ENCODE measurements around the gene LRRC25. TPM values are rescaled to one million over a fixed set of nuclear protein-coding genes. Genes with fewer than 3 reads are reported as not detected.

The LRRC25 gene
- total RNA-seq, 1 donor from 2014 or later, result not detected

DNA sequence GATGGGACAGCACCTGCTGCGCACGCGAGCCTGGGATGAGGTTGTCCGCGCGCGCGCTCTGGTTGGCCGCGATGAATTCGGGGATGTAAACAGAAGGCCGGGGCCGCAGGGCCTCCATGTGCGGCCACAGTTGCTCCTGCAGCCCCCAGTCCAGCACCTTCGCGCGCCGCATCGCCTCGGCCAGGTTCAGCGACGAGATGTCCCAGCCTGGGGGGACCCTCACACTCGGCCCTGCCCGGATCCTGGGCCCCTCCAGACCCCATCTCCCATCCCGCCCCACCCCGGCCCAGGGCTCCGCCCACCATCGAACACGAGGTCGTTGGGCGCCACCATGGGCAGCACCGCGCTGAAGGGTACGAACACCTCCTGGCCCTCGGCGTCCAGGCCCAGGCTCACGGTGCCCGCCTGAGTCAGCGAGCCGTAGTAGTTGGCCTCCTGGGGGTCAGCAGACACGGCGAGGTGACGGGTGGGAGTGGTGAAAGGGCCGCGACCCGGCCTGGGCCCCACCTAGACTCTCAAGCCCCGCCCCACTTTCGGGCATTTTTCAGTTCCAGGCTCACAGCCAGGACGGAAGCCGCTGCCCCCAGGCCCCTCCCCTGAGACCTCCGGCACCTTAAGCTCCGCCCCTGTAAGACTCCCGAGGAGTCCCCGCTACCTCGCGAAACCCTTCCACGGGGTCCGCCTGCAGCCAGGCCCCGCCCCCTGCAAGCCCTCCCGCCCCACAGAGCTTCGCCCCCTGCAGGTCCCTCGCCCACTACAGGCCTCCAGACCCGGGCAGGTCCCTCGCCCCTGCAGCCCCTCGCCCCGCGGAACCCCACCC is 39.5 kb upstream of the LRRC25 start:
- TF ChIP-seq, protein P1, sequence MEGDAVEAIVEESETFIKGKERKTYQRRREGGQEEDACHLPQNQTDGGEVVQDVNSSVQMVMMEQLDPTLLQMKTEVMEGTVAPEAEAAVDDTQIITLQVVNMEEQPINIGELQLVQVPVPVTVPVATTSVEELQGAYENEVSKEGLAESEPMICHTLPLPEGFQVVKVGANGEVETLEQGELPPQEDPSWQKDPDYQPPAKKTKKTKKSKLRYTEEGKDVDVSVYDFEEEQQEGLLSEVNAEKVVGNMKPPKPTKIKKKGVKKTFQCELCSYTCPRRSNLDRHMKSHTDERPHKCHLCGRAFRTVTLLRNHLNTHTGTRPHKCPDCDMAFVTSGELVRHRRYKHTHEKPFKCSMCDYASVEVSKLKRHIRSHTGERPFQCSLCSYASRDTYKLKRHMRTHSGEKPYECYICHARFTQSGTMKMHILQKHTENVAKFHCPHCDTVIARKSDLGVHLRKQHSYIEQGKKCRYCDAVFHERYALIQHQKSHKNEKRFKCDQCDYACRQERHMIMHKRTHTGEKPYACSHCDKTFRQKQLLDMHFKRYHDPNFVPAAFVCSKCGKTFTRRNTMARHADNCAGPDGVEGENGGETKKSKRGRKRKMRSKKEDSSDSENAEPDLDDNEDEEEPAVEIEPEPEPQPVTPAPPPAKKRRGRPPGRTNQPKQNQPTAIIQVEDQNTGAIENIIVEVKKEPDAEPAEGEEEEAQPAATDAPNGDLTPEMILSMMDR (conservative IDR thresholded peaks at IDR 0.05), result peak; percentile 40
- Mint-ChIP-seq H3K27me3 (ENCODE audit: low read depth) (peaks cover 11% of the 10 kb centered on the region), H3K4me1 (peaks cover 42% of the 10 kb centered on the region), H3K27ac (ENCODE audit: unreplicated experiment) (no peak overlapping the region), H3K9me3 (no peaks in the 10 kb centered on the region), H3K4me3 (peak overlapping the region; percentile 90), H3K36me3 (ENCODE audit: low read depth) (no peaks in the 10 kb centered on the region)
- DNase-seq (ENCODE audit: low read depth, low spot score), result peak; percentile 69

DNA sequence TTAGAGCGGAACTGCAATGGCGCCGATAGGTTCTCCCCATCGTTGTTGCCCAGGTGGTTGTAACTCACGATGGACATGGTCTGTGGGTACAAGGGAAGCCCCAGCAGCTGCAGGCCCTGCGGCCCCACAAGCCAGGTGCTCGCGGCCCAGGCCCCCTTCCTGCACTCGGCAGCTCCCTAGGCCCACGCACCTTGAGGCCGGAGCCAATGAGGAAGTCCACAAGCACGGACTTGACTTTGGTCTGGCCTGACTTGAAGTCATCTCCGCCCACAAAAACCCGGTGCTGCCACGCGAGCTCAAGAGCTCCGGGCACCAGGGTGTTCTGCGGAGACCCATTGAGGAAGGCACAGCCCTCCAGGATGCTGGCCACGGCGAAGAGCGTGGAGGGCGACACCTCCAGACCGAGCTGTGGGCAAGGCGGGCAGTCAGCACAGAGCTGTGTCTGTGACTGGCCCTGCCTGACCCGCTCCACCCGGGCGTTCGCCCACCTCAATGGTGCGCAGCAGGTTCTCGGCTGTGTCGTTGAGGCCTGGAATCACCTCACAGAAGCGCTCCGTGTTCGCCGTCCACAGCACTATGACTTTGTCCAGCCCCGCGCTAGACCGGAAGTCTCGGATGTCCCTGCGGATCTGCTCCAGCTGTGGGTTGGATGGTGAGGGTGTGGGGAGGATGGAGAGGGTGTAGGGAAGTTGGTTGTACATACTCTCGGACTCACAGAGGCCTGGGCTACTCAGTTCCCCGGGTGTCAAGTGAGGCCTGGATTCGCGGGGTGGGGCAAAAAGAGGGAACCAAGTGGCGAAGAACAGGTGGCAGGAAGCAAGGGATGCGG is 38.6 kb upstream of the LRRC25 start:
- H3K36me3 Mint-ChIP-seq (ENCODE audit: low read depth), result no peaks in the 10 kb centered on the region
- peak overlapping the region; percentile 85 for H3K4me3 Mint-ChIP-seq
- peaks cover 42% of the 10 kb centered on the region for H3K4me1 Mint-ChIP-seq
- no peak overlapping the region for H3K27ac Mint-ChIP-seq (ENCODE audit: unreplicated experiment)
- H3K27me3 Mint-ChIP-seq (ENCODE audit: low read depth), result peaks cover 11% of the 10 kb centered on the region
- no peak for DNase-seq (ENCODE audit: low read depth, low spot score)
- TF ChIP-seq, protein P1 (conservative IDR thresholded peaks at IDR 0.05), result no peak
- no peaks in the 10 kb centered on the region for H3K9me3 Mint-ChIP-seq

DNA sequence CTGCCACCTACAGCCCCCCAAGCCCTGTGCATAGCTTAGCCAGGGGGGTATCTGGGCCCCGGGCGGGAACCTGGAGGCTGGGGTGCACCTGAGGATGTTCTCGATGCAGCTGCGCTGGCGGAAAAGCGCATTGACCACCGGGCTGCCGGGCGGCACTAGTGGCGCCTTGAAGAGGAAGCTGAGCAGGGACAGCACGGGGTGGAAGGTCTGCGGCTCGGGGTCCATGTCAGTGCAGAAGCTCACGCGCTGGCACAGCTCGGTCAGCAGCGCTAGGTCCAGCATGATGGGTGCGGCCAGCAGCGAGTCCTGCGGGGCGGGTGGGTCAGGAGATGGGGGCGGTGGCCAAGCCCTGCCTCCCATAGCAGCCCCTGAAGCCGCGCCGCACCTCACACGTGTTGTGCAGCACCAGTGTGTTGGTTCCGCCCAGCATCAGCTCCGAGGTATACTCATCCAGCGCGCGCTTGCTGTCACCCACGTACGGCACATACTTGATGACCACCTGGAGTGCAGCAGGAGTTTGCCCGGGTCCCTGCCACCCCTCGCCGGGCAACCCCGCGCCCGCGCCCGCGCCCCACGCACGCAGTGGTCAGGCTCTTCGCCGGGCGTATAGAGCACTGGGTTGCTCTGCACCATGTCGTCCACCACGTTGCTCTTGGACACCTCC is 37.9 kb upstream of the LRRC25 start:
- no peak overlapping the region for H3K27ac Mint-ChIP-seq (ENCODE audit: unreplicated experiment)
- peaks cover 38% of the 10 kb centered on the region for H3K4me1 Mint-ChIP-seq
- no peaks in the 10 kb centered on the region for H3K9me3 Mint-ChIP-seq
- H3K27me3 Mint-ChIP-seq (ENCODE audit: low read depth), result peaks cover 11% of the 10 kb centered on the region
- H3K4me3 Mint-ChIP-seq, result peak overlapping the region; percentile 85
- no peak for DNase-seq (ENCODE audit: low read depth, low spot score)
- TF ChIP-seq, protein P1 (conservative IDR thresholded peaks at IDR 0.05), result no peak
- no peaks in the 10 kb centered on the region for H3K36me3 Mint-ChIP-seq (ENCODE audit: low read depth)

DNA sequence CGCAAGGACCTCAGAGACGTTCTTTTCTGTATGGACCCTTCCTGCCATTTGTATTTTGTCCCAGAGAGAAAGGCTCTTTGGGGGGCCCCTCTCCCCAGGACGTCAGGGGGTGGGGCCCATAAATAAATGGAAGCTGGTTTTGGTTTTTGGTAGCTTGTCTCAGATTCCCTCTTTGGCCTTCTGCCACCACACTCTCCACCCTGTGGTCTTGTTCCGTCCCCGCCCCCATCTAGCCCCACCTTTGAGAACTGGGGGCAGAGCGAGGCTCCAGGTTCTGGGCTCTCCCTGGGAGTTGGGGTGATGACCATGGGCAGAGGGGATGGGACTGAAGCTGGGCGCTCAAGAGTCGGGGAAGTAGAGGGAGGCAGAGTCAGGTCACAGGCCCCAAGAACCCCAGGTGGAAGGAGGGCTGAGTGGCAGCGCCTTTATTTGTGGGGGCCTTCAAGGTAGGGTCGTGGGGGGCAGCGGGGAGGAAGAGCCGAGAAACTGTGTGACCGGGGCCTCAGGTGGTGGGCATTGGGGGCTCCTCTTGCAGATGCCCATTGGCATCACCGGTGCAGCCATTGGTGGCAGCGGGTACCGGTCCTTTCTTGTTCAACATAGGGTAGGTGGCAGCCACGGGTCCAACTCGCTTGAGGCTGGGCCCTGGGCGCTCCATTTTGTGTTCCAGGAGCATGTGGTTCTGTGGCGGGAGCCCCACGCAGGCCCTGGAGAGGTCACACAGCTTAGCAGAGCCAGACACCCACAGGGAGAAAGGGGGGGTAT is 37.2 kb upstream of the LRRC25 start:
- no peaks in the 10 kb centered on the region for H3K36me3 Mint-ChIP-seq (ENCODE audit: low read depth)

More for the DNA sequence above, 37.2 kb upstream of the LRRC25 start:
- Mint-ChIP-seq H3K27ac (ENCODE audit: unreplicated experiment) (no peak overlapping the region), H3K4me1 (peaks cover 32% of the 10 kb centered on the region), H3K27me3 (ENCODE audit: low read depth) (peaks cover 11% of the 10 kb centered on the region), H3K4me3 (peak overlapping the region; percentile 81), H3K9me3 (no peaks in the 10 kb centered on the region)
- no peak for DNase-seq (ENCODE audit: low read depth, low spot score)
- TF ChIP-seq, protein P1 (conservative IDR thresholded peaks at IDR 0.05), result no peak

All from neural crest cell (in vitro differentiated cells).